ENCODE results near the gene TMEM19. TPM values are rescaled to one million over a fixed set of nuclear protein-coding genes. Genes with fewer than 3 reads are reported as not detected.
A peak's percentile ranks its signal among the peaks of the same experiment; 100 is the strongest.

Gene TMEM19
- total and polyA plus RNA-seq, 4 experiments from 2014 or later: 10.5 to 49.0 (median 21.1) TPM

- Mint-ChIP-seq H3K4me3 (no peak overlapping the region), H3K36me3 (no peaks in the 10 kb centered on the region), H3K9me3 (no peaks in the 10 kb centered on the region), H3K27me3 (peaks cover 0 to 2% of the 10 kb centered on the region in 2 donors), H3K27ac (no peak overlapping the region), H3K4me1 (no peaks in the 10 kb centered on the region)
- Histone ChIP-seq H3K9me3 (ENCODE audit: control insufficient read depth in 1 of 2, low read length in 2 of 2) (no peaks in the 10 kb centered on the region), H3K27me3 (ENCODE audit: insufficient read depth, low read length) (no peaks in the 10 kb centered on the region), H3K36me3 (ENCODE audit: insufficient read depth, low read length) (no peaks in the 10 kb centered on the region), H3K27ac (ENCODE audit: low read depth, low read length) (no peak overlapping the region), H3K4me3 (ENCODE audit: low read length in 2 of 2) (no peak overlapping the region), H3K4me1 (ENCODE audit: insufficient read depth, low read length) (no peaks in the 10 kb centered on the region)
- POLR2A ChIA-PET (ENCODE audit: partially characterized antibody): no interaction called here
- no peak for DNase-seq
- CTCF ChIA-PET (ENCODE audit: partially characterized antibody): interaction anchor here (5.6 kb wide), 1 partner anchor 10 kb away, joined by 29 read pairs; no protein-coding TSS in a partner anchor
- intact Hi-C loops (cut with micrococcal nuclease): no loop called here
Observed at GRCh38 chr12:71737197-71737596, 51.3 kb downstream of the TMEM19 start.

GRCh38 chr12:71742998-71743397 is 57.1 kb downstream of the TMEM19 start:
- Mint-ChIP-seq H3K27me3 (peaks cover 0 to 3% of the 10 kb centered on the region in 2 donors), H3K4me3 (no peak overlapping the region), H3K4me1 (no peaks in the 10 kb centered on the region), H3K36me3 (no peaks in the 10 kb centered on the region), H3K9me3 (no peaks in the 10 kb centered on the region), H3K27ac (no peak overlapping the region)
- H3K9me3 ChIP-seq (ENCODE audit: control insufficient read depth in 1 of 2, low read length in 2 of 2): no peaks in the 10 kb centered on the region
- no peaks in the 10 kb centered on the region for H3K27me3 ChIP-seq (ENCODE audit: insufficient read depth, low read length)
- no peaks in the 10 kb centered on the region for H3K4me1 ChIP-seq (ENCODE audit: insufficient read depth, low read length)
- H3K36me3 ChIP-seq (ENCODE audit: insufficient read depth, low read length): no peaks in the 10 kb centered on the region
- intact Hi-C loops (cut with micrococcal nuclease): no loop called here
- POLR2A ChIA-PET (ENCODE audit: partially characterized antibody): no interaction called here
- no peak overlapping the region for H3K4me3 ChIP-seq (ENCODE audit: low read length in 2 of 2)
- CTCF ChIA-PET (ENCODE audit: partially characterized antibody): interaction anchor here (8.4 kb wide), 1 partner anchor 327 kb away, joined by 115 read pairs; no protein-coding TSS in a partner anchor
- DNase-seq: no peak
- no peak overlapping the region for H3K27ac ChIP-seq (ENCODE audit: low read depth, low read length)

- intact Hi-C loops (cut with micrococcal nuclease): no loop called here
- H3K4me1 ChIP-seq (ENCODE audit: insufficient read depth, low read length): no peaks in the 10 kb centered on the region
- Mint-ChIP-seq H3K27ac (no peak overlapping the region), H3K4me1 (no peaks in the 10 kb centered on the region), H3K4me3 (no peak overlapping the region), H3K27me3 (peaks cover 2 to 4% of the 10 kb centered on the region in 2 donors), H3K36me3 (no peaks in the 10 kb centered on the region), H3K9me3 (peaks cover 0 to 2% (median 0%) of the 10 kb centered on the region in 8 donors)
- H3K36me3 ChIP-seq (ENCODE audit: insufficient read depth, low read length): no peaks in the 10 kb centered on the region
- CTCF ChIA-PET (ENCODE audit: partially characterized antibody): interaction anchor here (0.9 to 8.4 kb wide), 7 partner anchors 8 to 329 kb away, joined by 3 to 115 read pairs (median 6); partner anchors contain the start of genes RAB21, THAP2 and ZFC3H1
- no peak overlapping the region for H3K4me3 ChIP-seq (ENCODE audit: low read length in 2 of 2)
- POLR2A ChIA-PET (ENCODE audit: partially characterized antibody): interaction anchor here (3.8 kb wide), 1 partner anchor 81 kb away, joined by 26 read pairs; the partner anchor contains the start of genes THAP2 and ZFC3H1
- H3K27me3 ChIP-seq (ENCODE audit: insufficient read depth, low read length): peaks cover 2% of the 10 kb centered on the region
- no peak overlapping the region for H3K27ac ChIP-seq (ENCODE audit: low read depth, low read length)
- no peak for DNase-seq
- H3K9me3 ChIP-seq (ENCODE audit: control insufficient read depth in 1 of 2, low read length in 2 of 2): no peaks in the 10 kb centered on the region
Observed at GRCh38 chr12:71744522-71745300, 58.8 kb downstream of the TMEM19 start.

GRCh38 chr12:71746974-71747611 is 61.2 kb downstream of the TMEM19 start:
- Mint-ChIP-seq H3K9me3 (peaks cover 0 to 2% (median 0%) of the 10 kb centered on the region in 8 donors), H3K4me1 (no peaks in the 10 kb centered on the region), H3K36me3 (no peaks in the 10 kb centered on the region), H3K27ac (peak overlapping the region in 1 of 7 donors; percentile 9), H3K27me3 (peaks cover 7 to 17% of the 10 kb centered on the region in 2 donors), H3K4me3 (no peak overlapping the region)
- H3K27ac ChIP-seq (ENCODE audit: low read depth, low read length): no peak overlapping the region
- DNase-seq: peak; percentile 61 to 65 (median 62)
- no peaks in the 10 kb centered on the region for H3K9me3 ChIP-seq (ENCODE audit: control insufficient read depth in 1 of 2, low read length in 2 of 2)
- H3K4me1 ChIP-seq (ENCODE audit: insufficient read depth, low read length): no peaks in the 10 kb centered on the region
- ChIA-PET CTCF (ENCODE audit: partially characterized antibody) (interaction anchor here (0.7 to 8.4 kb wide), 48 partner anchors 9 to 1867 kb away, joined by 3 to 115 read pairs (median 5); partner anchors contain the start of genes THAP2, TMEM19 and ZFC3H1), POLR2A (ENCODE audit: partially characterized antibody) (interaction anchor here (0.8 to 3.8 kb wide), 6 partner anchors 9 to 110 kb away, joined by 3 to 26 read pairs (median 4); partner anchors contain the start of genes THAP2, TMEM19 and ZFC3H1)
- no peak overlapping the region for H3K4me3 ChIP-seq (ENCODE audit: low read length in 2 of 2)
- intact Hi-C loops (cut with micrococcal nuclease): loop anchor here (1.0 to 2.0 kb wide), 2 partner anchors 84 to 111 kb away; partner anchors contain the start of gene ZFC3H1
- H3K36me3 ChIP-seq (ENCODE audit: insufficient read depth, low read length): no peaks in the 10 kb centered on the region
- H3K27me3 ChIP-seq (ENCODE audit: insufficient read depth, low read length): peaks cover 4% of the 10 kb centered on the region

GRCh38 chr12:71748081-71748850 is 62.4 kb downstream of the TMEM19 start:
- CTCF ChIA-PET (ENCODE audit: partially characterized antibody): interaction anchor here (0.8 to 8.4 kb wide), 26 partner anchors 8 to 1869 kb away, joined by 3 to 115 read pairs (median 6); partner anchors contain the start of genes THAP2, TMEM19 and ZFC3H1

GRCh38 chr12:71749666-71750065 is 63.8 kb downstream of the TMEM19 start:
- Mint-ChIP-seq H3K27me3 (peaks cover 7 to 17% of the 10 kb centered on the region in 2 donors), H3K4me3 (no peak overlapping the region)

More at GRCh38 chr12:71748081-71748850, 62.4 kb downstream of the TMEM19 start:
- intact Hi-C loops (cut with micrococcal nuclease): no loop called here
- no peak for DNase-seq
- Histone ChIP-seq H3K9me3 (ENCODE audit: control insufficient read depth in 1 of 2, low read length in 2 of 2) (no peaks in the 10 kb centered on the region), H3K4me3 (ENCODE audit: low read length in 2 of 2) (no peak overlapping the region), H3K36me3 (ENCODE audit: insufficient read depth, low read length) (no peaks in the 10 kb centered on the region), H3K27ac (ENCODE audit: low read depth, low read length) (no peak overlapping the region), H3K27me3 (ENCODE audit: insufficient read depth, low read length) (peaks cover 4% of the 10 kb centered on the region), H3K4me1 (ENCODE audit: insufficient read depth, low read length) (no peaks in the 10 kb centered on the region)
- Mint-ChIP-seq H3K36me3 (no peaks in the 10 kb centered on the region), H3K27ac (no peak overlapping the region), H3K9me3 (peaks cover 0 to 2% (median 0%) of the 10 kb centered on the region in 8 donors), H3K27me3 (peaks cover 7 to 17% of the 10 kb centered on the region in 2 donors), H3K4me3 (no peak overlapping the region), H3K4me1 (no peaks in the 10 kb centered on the region)
- POLR2A ChIA-PET (ENCODE audit: partially characterized antibody): interaction anchor here (1.4 to 3.8 kb wide), 2 partner anchors 85 to 106 kb away, joined by 3 to 26 read pairs; partner anchors contain the start of genes THAP2 and ZFC3H1

More at GRCh38 chr12:71749666-71750065, 63.8 kb downstream of the TMEM19 start:
- Mint-ChIP-seq H3K27ac (no peak overlapping the region), H3K36me3 (peaks cover 0 to 2% of the 10 kb centered on the region in 2 donors), H3K4me1 (peaks cover 6 to 9% (median 8%) of the 10 kb centered on the region in 4 donors), H3K9me3 (peaks cover 0 to 2% (median 0%) of the 10 kb centered on the region in 8 donors)
- H3K4me3 ChIP-seq (ENCODE audit: low read length in 2 of 2): no peak overlapping the region
- H3K9me3 ChIP-seq (ENCODE audit: control insufficient read depth in 1 of 2, low read length in 2 of 2): no peaks in the 10 kb centered on the region
- H3K36me3 ChIP-seq (ENCODE audit: insufficient read depth, low read length): no peaks in the 10 kb centered on the region
- H3K27me3 ChIP-seq (ENCODE audit: insufficient read depth, low read length): peaks cover 4% of the 10 kb centered on the region
- CTCF ChIA-PET (ENCODE audit: partially characterized antibody): interaction anchor here (1.2 to 8.4 kb wide), 3 partner anchors 30 to 1016 kb away, joined by 5 to 115 read pairs (median 7); no protein-coding TSS in a partner anchor
- H3K4me1 ChIP-seq (ENCODE audit: insufficient read depth, low read length): peaks cover 6% of the 10 kb centered on the region
- DNase-seq: no peak
- intact Hi-C loops (cut with micrococcal nuclease): no loop called here
- POLR2A ChIA-PET (ENCODE audit: partially characterized antibody): interaction anchor here (0.8 kb wide), 1 partner anchor 86 kb away, joined by 3 read pairs; the partner anchor contains the start of gene ZFC3H1
- H3K27ac ChIP-seq (ENCODE audit: low read depth, low read length): no peak overlapping the region

Data from CD4-positive, alpha-beta memory T cell (primary cell).